ENCODE data around the gene SIRPA. TPM values are rescaled to one million over a fixed set of nuclear protein-coding genes. Genes with fewer than 3 reads are reported as not detected.

The SIRPA gene
- total RNA-seq, 1 experiment from 2014 or later = 6.0 TPM

GRCh38 chr20:1922786-1923185 lies 27.6 kb downstream of the SIRPA start:
- no peak overlapping the region for H4K8ac ChIP-seq (replicated peaks; ENCODE audit: insufficient read length, low read depth, low read length)
- H3K9me3 ChIP-seq (ENCODE audit: control insufficient read depth, low read depth, low read length) = no peaks in the 10 kb centered on the region
- H3K27me3 ChIP-seq (ENCODE audit: insufficient read depth, low read length) = no peaks in the 10 kb centered on the region
- H2BK120ac ChIP-seq (ENCODE audit: low read depth, low read length, poor library complexity, severe bottlenecking) = no peak overlapping the region
- no peak for TF ChIP-seq CTCF (conservative IDR thresholded peaks at IDR 0.05)
- H3K9me3 Mint-ChIP-seq = no peaks in the 10 kb centered on the region
- no peak overlapping the region for H4K5ac ChIP-seq (ENCODE audit: insufficient read length, low read depth, low read length)
- H2BK20ac ChIP-seq (ENCODE audit: low read depth, low read length, poor library complexity, severe bottlenecking) = no peak overlapping the region
- H3K36me3 Mint-ChIP-seq (ENCODE audit: insufficient read depth in 1 of 3, low read depth in 3 of 3) = peaks cover 3 to 8% (median 4%) of the 10 kb centered on the region in 3 experiments; a peak in 6 of 7 replicates
- DNase-seq = no peak
- no peak overlapping the region for H3K14ac ChIP-seq (ENCODE audit: insufficient read depth, low read length)
- no peak overlapping the region for H3K23ac ChIP-seq (ENCODE audit: insufficient read length, low read depth, low read length)
- H3K79me1 ChIP-seq (ENCODE audit: insufficient read depth, low read depth, low read length, poor library complexity, severe bottlenecking) = no peaks in the 10 kb centered on the region
- no peak overlapping the region for H3K4me2 ChIP-seq (ENCODE audit: insufficient read depth, insufficient read length, low read length)
- H3K27me3 Mint-ChIP-seq (ENCODE audit: low read depth) = no peaks in the 10 kb centered on the region; the same call in 1 of the 2 replicates
- no peak overlapping the region for H4K91ac ChIP-seq (ENCODE audit: insufficient read length, low read depth, low read length)
- H3K56ac ChIP-seq (ENCODE audit: insufficient read length, low read depth, low read length) = no peak overlapping the region
- no peak overlapping the region for H3K27ac ChIP-seq (ENCODE audit: insufficient read length, low read depth, low read length)
- H4K20me1 ChIP-seq (ENCODE audit: control insufficient read depth, insufficient read depth, insufficient read length) = no peaks in the 10 kb centered on the region
- no peak overlapping the region; a peak in 1 of 7 replicates for H3K27ac Mint-ChIP-seq
- H2AFZ ChIP-seq (ENCODE audit: low read length) = no peak overlapping the region
- H3K4me3 Mint-ChIP-seq = no peak overlapping the region
- H3T11ph ChIP-seq (ENCODE audit: low read length) = no peak overlapping the region
- no peak overlapping the region for H3K4ac ChIP-seq (ENCODE audit: low read depth, low read length)
- no peak overlapping the region for H2AK5ac ChIP-seq (ENCODE audit: insufficient read length, low read length)
- no peaks in the 10 kb centered on the region for H3K79me2 ChIP-seq (ENCODE audit: insufficient read depth, low read length)
- no peak overlapping the region for H2BK5ac ChIP-seq (ENCODE audit: insufficient read length, low read length)
- peaks cover 4% of the 10 kb centered on the region; the same call in 1 of the 2 replicates for H3K4me1 ChIP-seq (ENCODE audit: insufficient read depth, low read length)
- H2BK15ac ChIP-seq (ENCODE audit: low read depth, low read length) = no peak overlapping the region
- peaks cover 20 to 27% of the 10 kb centered on the region in 2 experiments for H3K4me1 Mint-ChIP-seq
- H3K23me2 ChIP-seq (ENCODE audit: insufficient read length, low read depth, low read length, poor library complexity, severe bottlenecking) = no peaks in the 10 kb centered on the region
- H3K9ac ChIP-seq (ENCODE audit: extremely low read depth, insufficient read length, low read length) = no peak overlapping the region
- H2BK12ac ChIP-seq (ENCODE audit: insufficient read length, low read depth, low read length) = no peak overlapping the region
- H3K18ac ChIP-seq (ENCODE audit: insufficient read length, low read depth, low read length) = no peak overlapping the region

All from H9 (cell line).